Measurements from ENCODE around the gene ANP32B.
"Not testable (repeated sequence)": the region's sequence is repeated elsewhere in the genome, so short reads cannot be mapped to it uniquely, and the experiment has no call there.

Gene ANP32B

DNA sequence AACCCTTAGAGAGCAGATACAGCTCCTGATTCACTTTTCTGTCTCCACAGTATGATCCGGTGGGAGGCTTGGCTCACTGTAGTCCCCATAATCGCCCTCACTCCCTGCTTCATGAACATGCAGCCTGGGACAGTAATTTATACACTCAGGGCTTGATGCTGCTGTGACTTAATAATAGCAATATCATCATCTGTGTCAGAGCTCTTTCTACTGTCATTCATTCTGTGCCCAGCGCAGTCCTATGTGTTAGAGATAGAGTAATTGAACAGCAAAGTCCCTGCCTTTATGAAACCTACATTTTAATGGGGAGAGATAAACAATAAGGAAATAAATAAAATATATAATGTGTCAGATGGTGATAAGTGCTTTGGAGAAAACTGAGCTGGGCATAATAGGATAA lies 42.4 kb upstream of the ANP32B start:
- no peak for DNase-seq (ENCODE audit: low spot score)
- TF ChIP-seq, protein P1, sequence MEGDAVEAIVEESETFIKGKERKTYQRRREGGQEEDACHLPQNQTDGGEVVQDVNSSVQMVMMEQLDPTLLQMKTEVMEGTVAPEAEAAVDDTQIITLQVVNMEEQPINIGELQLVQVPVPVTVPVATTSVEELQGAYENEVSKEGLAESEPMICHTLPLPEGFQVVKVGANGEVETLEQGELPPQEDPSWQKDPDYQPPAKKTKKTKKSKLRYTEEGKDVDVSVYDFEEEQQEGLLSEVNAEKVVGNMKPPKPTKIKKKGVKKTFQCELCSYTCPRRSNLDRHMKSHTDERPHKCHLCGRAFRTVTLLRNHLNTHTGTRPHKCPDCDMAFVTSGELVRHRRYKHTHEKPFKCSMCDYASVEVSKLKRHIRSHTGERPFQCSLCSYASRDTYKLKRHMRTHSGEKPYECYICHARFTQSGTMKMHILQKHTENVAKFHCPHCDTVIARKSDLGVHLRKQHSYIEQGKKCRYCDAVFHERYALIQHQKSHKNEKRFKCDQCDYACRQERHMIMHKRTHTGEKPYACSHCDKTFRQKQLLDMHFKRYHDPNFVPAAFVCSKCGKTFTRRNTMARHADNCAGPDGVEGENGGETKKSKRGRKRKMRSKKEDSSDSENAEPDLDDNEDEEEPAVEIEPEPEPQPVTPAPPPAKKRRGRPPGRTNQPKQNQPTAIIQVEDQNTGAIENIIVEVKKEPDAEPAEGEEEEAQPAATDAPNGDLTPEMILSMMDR (IDR thresholded peaks at IDR 0.05; ENCODE audit: extremely low read depth, missing control alignments), result no peak

DNA sequence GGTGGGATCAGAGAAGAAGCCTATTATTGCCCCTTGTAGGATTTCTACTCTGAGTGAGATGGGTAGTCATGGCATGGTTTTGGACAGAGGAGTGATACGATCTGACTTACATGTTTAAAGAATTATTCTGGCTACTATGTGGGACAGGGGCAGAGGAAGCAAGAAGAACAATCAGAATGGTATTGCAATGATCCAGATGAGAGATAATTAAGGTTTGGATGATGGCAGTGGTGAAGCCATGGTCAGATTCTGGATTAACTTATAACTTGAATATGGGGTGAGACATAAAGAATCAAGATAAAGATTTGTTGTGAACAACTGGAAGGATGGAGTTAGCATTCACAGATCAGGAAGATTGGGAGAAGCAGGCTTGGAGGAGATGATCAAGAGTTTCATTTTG lies 41.8 kb upstream of the ANP32B start:
- TF ChIP-seq, protein P1 (IDR thresholded peaks at IDR 0.05; ENCODE audit: extremely low read depth, missing control alignments), result no peak
- no peak for DNase-seq (ENCODE audit: low spot score)

DNA sequence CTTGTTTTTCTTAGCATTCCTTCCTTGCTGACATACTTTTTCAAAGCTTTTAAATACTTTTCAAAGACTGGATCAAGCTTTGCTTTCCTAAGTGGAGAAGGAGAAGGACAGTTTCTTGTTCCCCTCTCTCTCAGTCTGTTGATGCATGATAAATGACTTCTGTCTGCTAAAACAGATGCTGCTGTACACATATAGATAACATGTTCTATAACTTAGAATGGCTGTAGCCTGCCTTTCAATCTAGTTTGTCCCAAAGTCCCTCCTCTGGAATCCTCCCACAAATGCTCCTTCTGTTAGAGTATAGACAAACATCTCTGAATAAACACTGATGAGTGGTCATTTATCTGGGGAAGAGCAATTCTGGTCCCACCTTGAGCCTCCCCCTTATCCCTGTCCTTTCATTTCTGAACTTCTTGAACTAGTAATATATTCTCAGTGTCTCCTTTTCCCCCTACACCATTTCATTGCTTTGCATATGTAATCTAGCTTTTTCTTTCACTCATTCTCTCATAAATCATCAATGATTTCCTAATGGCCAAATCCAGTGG lies 39.8 kb upstream of the ANP32B start:
- TF ChIP-seq, protein P1 (IDR thresholded peaks at IDR 0.05; ENCODE audit: extremely low read depth, missing control alignments), result no peak
- no peak for DNase-seq (ENCODE audit: low spot score)

DNA sequence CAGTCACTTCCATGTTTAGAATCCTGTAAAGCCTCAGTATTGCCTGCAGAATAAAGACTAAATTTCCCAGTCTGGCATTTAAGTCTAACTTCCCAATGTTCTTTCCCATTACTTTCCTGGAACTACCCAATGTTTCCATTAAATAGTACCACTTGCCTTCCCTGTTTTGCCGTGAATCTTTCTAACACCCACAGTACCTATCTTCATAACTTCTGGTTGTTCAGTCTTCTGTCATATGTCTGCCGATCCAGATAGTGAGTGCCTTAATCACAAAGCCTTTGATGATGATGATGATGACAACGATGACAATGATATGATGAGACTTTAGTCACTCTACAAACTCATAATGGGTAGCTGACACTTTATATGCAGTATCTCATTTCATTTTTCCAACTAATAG lies 38.5 kb upstream of the ANP32B start:
- DNase-seq (ENCODE audit: low spot score), result no peak
- TF ChIP-seq, protein P1 (IDR thresholded peaks at IDR 0.05; ENCODE audit: extremely low read depth, missing control alignments), result no peak

DNA sequence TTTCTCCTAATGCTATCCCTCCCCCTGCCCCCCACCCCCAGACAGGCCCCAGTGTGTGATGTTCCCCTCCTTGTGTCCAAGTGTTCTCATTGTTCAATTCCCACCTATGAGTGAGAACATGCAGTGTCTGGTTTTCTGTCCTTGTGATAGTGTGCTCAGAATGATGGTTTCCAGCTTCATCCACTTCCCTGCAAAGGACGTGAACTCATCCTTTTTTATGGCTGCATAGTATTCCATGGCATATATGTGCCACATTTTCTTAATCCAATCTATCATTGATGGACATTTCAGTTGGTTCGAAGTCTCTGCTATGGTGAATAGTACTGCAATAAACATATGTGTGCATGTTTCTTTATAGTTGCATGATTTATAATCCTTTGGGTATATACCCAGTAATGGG lies 37.7 kb upstream of the ANP32B start:
- DNase-seq (ENCODE audit: low spot score), result not testable (repeated sequence)

DNA sequence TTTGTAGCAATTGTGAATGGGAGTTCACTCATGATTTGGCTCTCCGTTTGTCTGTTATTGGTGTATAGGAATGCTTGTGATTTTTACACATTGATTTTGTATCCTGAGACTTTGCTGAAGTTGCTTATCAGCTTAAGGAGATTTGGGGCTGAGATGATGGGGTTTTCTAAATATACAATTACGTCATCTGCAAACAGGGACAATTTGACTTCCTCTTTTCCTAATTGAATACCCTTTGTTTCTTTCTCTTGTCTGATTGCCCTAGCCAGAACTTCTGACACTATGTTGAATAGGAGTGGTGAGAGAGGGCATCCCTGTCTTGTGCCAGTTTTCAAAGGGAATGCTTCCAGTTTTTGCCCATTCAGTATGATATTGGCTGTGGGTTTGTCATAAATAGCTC lies 36.0 kb upstream of the ANP32B start:
- DNase-seq (ENCODE audit: low spot score), result not testable (repeated sequence)

DNA sequence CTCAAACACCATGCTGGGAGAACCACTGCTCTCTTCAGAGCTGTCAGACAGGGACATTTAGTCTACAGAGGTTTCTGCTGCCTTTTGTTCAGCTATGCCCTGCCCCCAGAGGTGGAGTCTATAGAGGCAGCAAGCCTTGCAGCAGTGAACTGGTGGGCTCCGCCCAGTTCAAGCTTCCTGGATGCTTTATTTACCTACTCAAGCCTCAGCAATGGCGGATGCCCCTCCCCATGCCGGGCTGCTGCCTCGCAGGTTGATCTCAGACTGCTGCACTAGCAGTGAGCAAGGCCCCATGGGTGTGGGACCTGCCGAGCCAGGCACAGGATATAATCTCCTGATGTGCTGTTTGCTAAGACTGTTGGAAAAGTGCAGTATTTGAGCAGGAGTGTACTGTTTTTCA lies 32.3 kb upstream of the ANP32B start:
- not testable (repeated sequence) for DNase-seq (ENCODE audit: low spot score)

DNA sequence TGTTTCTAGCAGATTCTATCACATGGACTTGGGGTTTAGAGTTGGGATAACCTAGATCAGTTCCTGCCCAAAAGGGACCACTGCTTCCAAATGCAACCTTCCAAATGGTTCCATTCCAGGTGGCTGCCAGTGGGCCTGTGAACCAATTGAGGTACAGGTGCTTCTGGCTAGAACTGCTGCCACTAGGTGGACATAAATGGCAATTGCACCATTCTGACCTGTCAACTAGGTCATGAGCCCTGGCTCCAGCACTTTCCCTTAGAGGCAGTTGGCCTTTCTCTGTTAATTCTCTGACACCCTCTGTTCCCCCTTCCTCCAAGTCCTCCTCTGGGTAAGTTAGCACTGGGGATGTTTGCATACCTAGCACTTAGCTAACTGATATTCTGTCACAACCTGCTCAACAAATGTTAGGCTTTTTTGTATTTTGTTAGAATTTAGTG lies 28.6 kb upstream of the ANP32B start:
- TF ChIP-seq, protein P1 (IDR thresholded peaks at IDR 0.05; ENCODE audit: extremely low read depth, missing control alignments), result peak; percentile 39
- peak; percentile 63 for DNase-seq (ENCODE audit: low spot score)

DNA sequence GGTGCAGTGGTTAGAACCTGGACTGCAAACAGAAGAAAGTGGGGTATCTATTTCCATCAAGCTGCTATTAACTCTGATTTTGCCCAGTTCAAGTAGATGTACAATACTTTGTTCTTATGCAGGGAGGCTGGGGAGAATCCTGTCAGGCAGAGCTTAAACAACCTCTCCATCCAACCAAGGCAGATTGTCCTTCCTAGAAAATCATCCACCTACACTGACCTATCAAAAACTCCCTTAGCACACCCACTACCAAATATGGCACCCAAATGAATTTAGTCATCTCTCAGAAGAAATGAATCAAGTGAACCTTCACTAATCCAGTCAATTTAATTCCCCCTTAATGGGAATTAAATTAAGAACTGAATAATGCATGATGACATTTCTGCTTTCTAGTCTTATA lies 26.8 kb upstream of the ANP32B start:
- no peak for DNase-seq (ENCODE audit: low spot score)
- TF ChIP-seq, protein P1 (IDR thresholded peaks at IDR 0.05; ENCODE audit: extremely low read depth, missing control alignments), result no peak

Data from GM20000 (cell line).